ENCODE data around the gene CDH4. TPM values are rescaled to one million over a fixed set of nuclear protein-coding genes. Genes with fewer than 3 reads are reported as not detected.

CDH4 gene
- total RNA-seq, 2 experiments from 2014 or later = not detected

- intact Hi-C loops (cut with micrococcal nuclease; ENCODE audit: unreplicated experiment) = no loop called here
- no peak overlapping the region for H3K4me2 ChIP-seq (ENCODE audit: low read length)
- TF ChIP-seq EZH2phosphoT487 (IDR thresholded peaks at IDR 0.05; ENCODE audit: borderline replicate concordance, low read depth, low read length) = no peak
- no peak for TF ChIP-seq CTCF (conservative IDR thresholded peaks at IDR 0.05; ENCODE audit: low read length)
- no peak overlapping the region for H2AFZ ChIP-seq (ENCODE audit: low read length)
- no peaks in the 10 kb centered on the region for H3K4me1 ChIP-seq (ENCODE audit: insufficient read depth, low read length, poor library complexity, severe bottlenecking)
- no peak for DNase-seq (ENCODE audit: low spot score)
- no peaks in the 10 kb centered on the region for H3K36me3 ChIP-seq (ENCODE audit: insufficient read depth, low read length)
- BruUV-seq (replicated peaks) = no TSS peak
- no peaks in the 10 kb centered on the region for H3K9me3 ChIP-seq (ENCODE audit: low read length)
- ChIA-PET CTCF (ENCODE audit: unreplicated experiment) (no interaction called here), POLR2A (no interaction called here)
- no peaks in the 10 kb centered on the region for H3K9me2 ChIP-seq (ENCODE audit: insufficient read depth, low read length)
- no peak overlapping the region for H3K4me3 ChIP-seq (ENCODE audit: low read depth, low read length, poor library complexity, severe bottlenecking)
- no peaks in the 10 kb centered on the region for H4K20me1 ChIP-seq (ENCODE audit: insufficient read depth, low read length)
- no peaks in the 10 kb centered on the region for H3K79me2 ChIP-seq (ENCODE audit: insufficient read depth, low read depth, low read length)
- H3K27ac ChIP-seq (ENCODE audit: low read depth, low read length, poor library complexity, severe bottlenecking) = no peak overlapping the region
Observed at GRCh38 chr20:61417221-61417941, 165.3 kb downstream of the CDH4 start.

GRCh38 chr20:61419010-61419409 is 166.9 kb downstream of the CDH4 start:
- intact Hi-C loops (cut with micrococcal nuclease; ENCODE audit: unreplicated experiment) = no loop called here
- Histone ChIP-seq H3K4me1 (ENCODE audit: insufficient read depth, low read length, poor library complexity, severe bottlenecking) (no peaks in the 10 kb centered on the region), H2AFZ (ENCODE audit: low read length) (no peak overlapping the region), H3K9me3 (ENCODE audit: low read length) (no peaks in the 10 kb centered on the region), H4K20me1 (ENCODE audit: insufficient read depth, low read length) (no peaks in the 10 kb centered on the region), H3K27ac (ENCODE audit: low read depth, low read length, poor library complexity, severe bottlenecking) (no peak overlapping the region), H3K79me2 (ENCODE audit: insufficient read depth, low read depth, low read length) (no peaks in the 10 kb centered on the region), H3K4me2 (ENCODE audit: low read length) (no peak overlapping the region), H3K4me3 (ENCODE audit: low read depth, low read length, poor library complexity, severe bottlenecking) (no peak overlapping the region), H3K36me3 (ENCODE audit: insufficient read depth, low read length) (no peaks in the 10 kb centered on the region), H3K9me2 (ENCODE audit: insufficient read depth, low read length) (no peaks in the 10 kb centered on the region)
- no peak for DNase-seq (ENCODE audit: low spot score)
- TF ChIP-seq CTCF (conservative IDR thresholded peaks at IDR 0.05; ENCODE audit: low read length) = no peak
- no peak for TF ChIP-seq EZH2phosphoT487 (IDR thresholded peaks at IDR 0.05; ENCODE audit: borderline replicate concordance, low read depth, low read length)
- ChIA-PET CTCF (ENCODE audit: unreplicated experiment) (no interaction called here), POLR2A (no interaction called here)
- no TSS peak for BruUV-seq (replicated peaks)

- H3K79me2 ChIP-seq (ENCODE audit: insufficient read depth, low read depth, low read length) = no peaks in the 10 kb centered on the region
- no peak overlapping the region for H3K4me2 ChIP-seq (ENCODE audit: low read length)
- no TSS peak for BruUV-seq (replicated peaks)
- no peak overlapping the region for H3K27ac ChIP-seq (ENCODE audit: low read depth, low read length, poor library complexity, severe bottlenecking)
- H2AFZ ChIP-seq (ENCODE audit: low read length) = no peak overlapping the region
- H3K36me3 ChIP-seq (ENCODE audit: insufficient read depth, low read length) = no peaks in the 10 kb centered on the region
- H3K9me3 ChIP-seq (ENCODE audit: low read length) = no peaks in the 10 kb centered on the region
- H3K9me2 ChIP-seq (ENCODE audit: insufficient read depth, low read length) = no peaks in the 10 kb centered on the region
- CTCF ChIA-PET (ENCODE audit: unreplicated experiment) = no interaction called here
- no peaks in the 10 kb centered on the region for H3K4me1 ChIP-seq (ENCODE audit: insufficient read depth, low read length, poor library complexity, severe bottlenecking)
- POLR2A ChIA-PET = no interaction called here
- no peaks in the 10 kb centered on the region for H4K20me1 ChIP-seq (ENCODE audit: insufficient read depth, low read length)
- no peak for TF ChIP-seq CTCF (conservative IDR thresholded peaks at IDR 0.05; ENCODE audit: low read length)
- TF ChIP-seq EZH2phosphoT487 (IDR thresholded peaks at IDR 0.05; ENCODE audit: borderline replicate concordance, low read depth, low read length) = no peak
- DNase-seq (ENCODE audit: low spot score) = no peak
- no peak overlapping the region for H3K4me3 ChIP-seq (ENCODE audit: low read depth, low read length, poor library complexity, severe bottlenecking)
- intact Hi-C loops (cut with micrococcal nuclease; ENCODE audit: unreplicated experiment) = no loop called here
Observed at GRCh38 chr20:61419501-61419900, 167.4 kb downstream of the CDH4 start.

All from OCI-LY7 (cell line).